ENCODE data around the gene SH3PXD2A. TPM values are rescaled to one million over a fixed set of nuclear protein-coding genes. Genes with fewer than 3 reads are reported as not detected.

SH3PXD2A gene
- total and polyA plus RNA-seq, 2 of the 4 experiments (the other 2 are of a cell fraction): 6.3 to 23.0 TPM

DNA sequence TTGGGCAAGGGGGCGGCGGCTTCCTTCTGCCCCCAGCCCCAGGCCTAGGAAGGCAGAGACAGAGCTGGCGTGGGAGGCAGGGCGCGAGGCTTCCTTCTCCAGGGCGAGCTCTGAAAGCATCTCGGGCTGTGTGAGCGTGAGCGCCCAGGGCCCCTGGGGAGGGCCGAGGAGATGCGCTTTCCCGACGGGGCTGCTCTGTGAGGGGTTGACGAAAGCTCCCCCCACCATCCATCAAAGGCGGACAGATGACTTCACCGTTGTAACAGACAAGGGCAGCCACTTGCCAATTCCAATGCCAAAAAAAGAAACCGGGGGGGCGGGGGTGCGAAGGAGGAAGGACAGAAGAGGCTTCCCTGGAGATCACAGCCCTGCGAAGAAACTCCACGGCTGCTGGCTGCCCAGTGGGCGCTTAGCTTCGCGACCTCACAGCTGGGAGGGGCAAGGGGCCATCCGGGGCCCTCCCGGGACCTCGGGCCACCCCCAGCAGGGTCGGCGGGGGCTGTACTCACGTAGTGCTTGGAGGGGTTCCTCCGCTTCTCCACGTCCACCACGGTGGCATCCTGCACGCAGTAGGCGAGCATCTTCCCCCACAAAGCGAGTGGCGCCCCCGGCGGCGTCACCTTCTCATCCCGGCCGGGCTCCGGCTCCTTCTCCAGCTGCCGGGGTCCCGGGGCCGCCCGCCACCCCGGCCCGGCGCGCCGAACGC, 537 bp downstream of the SH3PXD2A start (continued):
- TF ChIP-seq, protein P1, sequence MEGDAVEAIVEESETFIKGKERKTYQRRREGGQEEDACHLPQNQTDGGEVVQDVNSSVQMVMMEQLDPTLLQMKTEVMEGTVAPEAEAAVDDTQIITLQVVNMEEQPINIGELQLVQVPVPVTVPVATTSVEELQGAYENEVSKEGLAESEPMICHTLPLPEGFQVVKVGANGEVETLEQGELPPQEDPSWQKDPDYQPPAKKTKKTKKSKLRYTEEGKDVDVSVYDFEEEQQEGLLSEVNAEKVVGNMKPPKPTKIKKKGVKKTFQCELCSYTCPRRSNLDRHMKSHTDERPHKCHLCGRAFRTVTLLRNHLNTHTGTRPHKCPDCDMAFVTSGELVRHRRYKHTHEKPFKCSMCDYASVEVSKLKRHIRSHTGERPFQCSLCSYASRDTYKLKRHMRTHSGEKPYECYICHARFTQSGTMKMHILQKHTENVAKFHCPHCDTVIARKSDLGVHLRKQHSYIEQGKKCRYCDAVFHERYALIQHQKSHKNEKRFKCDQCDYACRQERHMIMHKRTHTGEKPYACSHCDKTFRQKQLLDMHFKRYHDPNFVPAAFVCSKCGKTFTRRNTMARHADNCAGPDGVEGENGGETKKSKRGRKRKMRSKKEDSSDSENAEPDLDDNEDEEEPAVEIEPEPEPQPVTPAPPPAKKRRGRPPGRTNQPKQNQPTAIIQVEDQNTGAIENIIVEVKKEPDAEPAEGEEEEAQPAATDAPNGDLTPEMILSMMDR (conservative IDR thresholded peaks at IDR 0.05; ENCODE audit: low read depth, low read length): peak; percentile 12; the same call in 1 of the 2 replicates
- no peak for TF ChIP-seq FOS (IDR thresholded peaks at IDR 0.05; ENCODE audit: low read depth, low read length)
